ENCODE data around the gene SYF2.
A peak's percentile ranks its signal among the peaks of the same experiment; 100 is the strongest.
"Not testable (repeated sequence)": the region's sequence is repeated elsewhere in the genome, so short reads cannot be mapped to it uniquely, and the experiment has no call there.

Gene SYF2

GRCh38 chr1:25197982-25198662 lies 34.2 kb downstream of the SYF2 start:
- no peak for TF ChIP-seq POLR2AphosphoS5 (IDR thresholded peaks at IDR 0.05; ENCODE audit: low read depth, low read length)
- no peak for TF ChIP-seq POLR2A (IDR thresholded peaks at IDR 0.05; ENCODE audit: low read depth, low read length)
- TF ChIP-seq TAF1 (IDR thresholded peaks at IDR 0.05; ENCODE audit: borderline replicate concordance, low read depth, low read length), result no peak
- peak; percentile 21 for FAIRE-seq
- DNase-seq (ENCODE audit: insufficient read length), result no peak

GRCh38 chr1:25197235-25197975 lies 34.9 kb downstream of the SYF2 start:
- no peak for FAIRE-seq
- TF ChIP-seq POLR2A (IDR thresholded peaks at IDR 0.05; ENCODE audit: low read depth, low read length) (no peak), POLR2AphosphoS5 (IDR thresholded peaks at IDR 0.05; ENCODE audit: low read depth, low read length) (no peak), TAF1 (IDR thresholded peaks at IDR 0.05; ENCODE audit: borderline replicate concordance, low read depth, low read length) (no peak)
- no peak for DNase-seq (ENCODE audit: insufficient read length)

- DNase-seq (ENCODE audit: insufficient read length) (no peak), FAIRE-seq (no peak)
- no peak for TF ChIP-seq TAF1 (IDR thresholded peaks at IDR 0.05; ENCODE audit: borderline replicate concordance, low read depth, low read length)
- no peak for TF ChIP-seq POLR2A (IDR thresholded peaks at IDR 0.05; ENCODE audit: low read depth, low read length)
- TF ChIP-seq POLR2AphosphoS5 (IDR thresholded peaks at IDR 0.05; ENCODE audit: low read depth, low read length), result no peak
Observed at GRCh38 chr1:25196830-25197229, 35.5 kb downstream of the SYF2 start.

- FAIRE-seq (no peak), DNase-seq (ENCODE audit: insufficient read length) (no peak)
- no peak for TF ChIP-seq TAF1 (IDR thresholded peaks at IDR 0.05; ENCODE audit: borderline replicate concordance, low read depth, low read length)
- no peak for TF ChIP-seq POLR2AphosphoS5 (IDR thresholded peaks at IDR 0.05; ENCODE audit: low read depth, low read length)
- TF ChIP-seq POLR2A (IDR thresholded peaks at IDR 0.05; ENCODE audit: low read depth, low read length), result no peak
Observed at GRCh38 chr1:25195835-25196234, 36.5 kb downstream of the SYF2 start.

GRCh38 chr1:25194572-25195020 lies 37.7 kb downstream of the SYF2 start:
- no peak for FAIRE-seq
- DNase-seq (ENCODE audit: insufficient read length), result no peak

GRCh38 chr1:25194054-25194453 lies 38.2 kb downstream of the SYF2 start:
- FAIRE-seq, result no peak
- no peak for DNase-seq (ENCODE audit: insufficient read length)
- TF ChIP-seq TAF1 (IDR thresholded peaks at IDR 0.05; ENCODE audit: borderline replicate concordance, low read depth, low read length) (no peak), POLR2AphosphoS5 (IDR thresholded peaks at IDR 0.05; ENCODE audit: low read depth, low read length) (no peak)

More at GRCh38 chr1:25194572-25195020, 37.7 kb downstream of the SYF2 start:
- no peak for TF ChIP-seq TAF1 (IDR thresholded peaks at IDR 0.05; ENCODE audit: borderline replicate concordance, low read depth, low read length)
- no peak for TF ChIP-seq POLR2A (IDR thresholded peaks at IDR 0.05; ENCODE audit: low read depth, low read length)
- TF ChIP-seq POLR2AphosphoS5 (IDR thresholded peaks at IDR 0.05; ENCODE audit: low read depth, low read length), result no peak

- DNase-seq (ENCODE audit: insufficient read length) (no peak), FAIRE-seq (no peak)
- no peak for TF ChIP-seq POLR2AphosphoS5 (IDR thresholded peaks at IDR 0.05; ENCODE audit: low read depth, low read length)
- TF ChIP-seq POLR2A (IDR thresholded peaks at IDR 0.05; ENCODE audit: low read depth, low read length), result no peak
- TF ChIP-seq TAF1 (IDR thresholded peaks at IDR 0.05; ENCODE audit: borderline replicate concordance, low read depth, low read length), result no peak
Observed at GRCh38 chr1:25193229-25193628, 39.1 kb downstream of the SYF2 start.

GRCh38 chr1:25192154-25192553 lies 40.1 kb downstream of the SYF2 start:
- FAIRE-seq (no peak), DNase-seq (ENCODE audit: insufficient read length) (no peak)
- TF ChIP-seq POLR2A (IDR thresholded peaks at IDR 0.05; ENCODE audit: low read depth, low read length), result no peak
- TF ChIP-seq POLR2AphosphoS5 (IDR thresholded peaks at IDR 0.05; ENCODE audit: low read depth, low read length), result no peak
- TF ChIP-seq TAF1 (IDR thresholded peaks at IDR 0.05; ENCODE audit: borderline replicate concordance, low read depth, low read length), result no peak

GRCh38 chr1:25190260-25190659 lies 42.0 kb downstream of the SYF2 start:
- TF ChIP-seq POLR2A (IDR thresholded peaks at IDR 0.05; ENCODE audit: low read depth, low read length) (no peak), POLR2AphosphoS5 (IDR thresholded peaks at IDR 0.05; ENCODE audit: low read depth, low read length) (no peak), TAF1 (IDR thresholded peaks at IDR 0.05; ENCODE audit: borderline replicate concordance, low read depth, low read length) (no peak)
- FAIRE-seq (no peak), DNase-seq (ENCODE audit: insufficient read length) (no peak)

GRCh38 chr1:25187904-25188303 lies 44.4 kb downstream of the SYF2 start:
- not testable (repeated sequence) for FAIRE-seq; DNase-seq (ENCODE audit: insufficient read length)

GRCh38 chr1:25187077-25187476 lies 45.2 kb downstream of the SYF2 start:
- no peak for TF ChIP-seq POLR2A (IDR thresholded peaks at IDR 0.05; ENCODE audit: low read depth, low read length)
- TF ChIP-seq TAF1 (IDR thresholded peaks at IDR 0.05; ENCODE audit: borderline replicate concordance, low read depth, low read length), result no peak
- no peak for TF ChIP-seq POLR2AphosphoS5 (IDR thresholded peaks at IDR 0.05; ENCODE audit: low read depth, low read length)
- DNase-seq (ENCODE audit: insufficient read length), result no peak
- FAIRE-seq, result no peak

All from GM12892 (cell line).